Activated CD8-positive, alpha-beta memory T cell treated with anti-CD3 and anti-CD28 coated beads, Interleukin-2, amount 10 ng/mL, durations not matched to agents 7 days and 5 days (primary cell): ENCODE results near the gene CEP192. TPM values are rescaled to one million over a fixed set of nuclear protein-coding genes. Genes with fewer than 3 reads are reported as not detected.

ENCODE experiments used
- ATAC-seq: fragments of 150-1000 bp; cut with Tn5 transposase; one replicate; pipeline ENCODE4 v1.10.0; 2021; ENCODE audit warnings: moderate library complexity
- CTCF ChIA-PET: fragments of 350-600 bp; sonication (Branson Sonifier 250); formaldehyde crosslinking; loops from one replicate; lab custom pipeline; 2021; ENCODE audit warnings: antibody characterized with exemption; lab: Charles Lee
- DNase-seq: peaks from one replicate; pipeline ENCODE4 v3.0.0-alpha.2; 2020
- H3K27ac Mint-ChIP-seq: one replicate; pipeline ENCODE4 v1.8.0; 2021; ENCODE audit warnings: mild to moderate bottlenecking, mixed read lengths
- H3K27me3 Mint-ChIP-seq: one replicate; pipeline ENCODE4 v1.8.0; 2021; ENCODE audit warnings: mixed read lengths
- H3K36me3 Mint-ChIP-seq: one replicate; pipeline ENCODE4 v1.8.0; 2021; ENCODE audit warnings: mild to moderate bottlenecking, mixed read lengths
- H3K4me1 Mint-ChIP-seq: one replicate; pipeline ENCODE4 v1.8.0; 2021; ENCODE audit warnings: mixed read lengths
- H3K4me3 Mint-ChIP-seq: one replicate; pipeline ENCODE4 v1.8.0; 2021; ENCODE audit warnings: mild to moderate bottlenecking, moderate library complexity, mixed read lengths
- H3K9me3 Mint-ChIP-seq: one replicate; pipeline ENCODE4 v1.8.0; 2022; ENCODE audit warnings: low read depth, mixed read lengths
- total RNA-seq, 2 experiments: library from RNA; stranded (reverse); gene quantifications; one replicate each; pipeline ENCODE4 v1.2.3, GENCODE V29; 2021

CEP192 gene
- total RNA-seq, 2 experiments from 2014 or later = 36.6 to 57.4 TPM

GRCh38 chr18:13100942-13101658 is 109.9 kb downstream of the CEP192 start:
- Mint-ChIP-seq H3K9me3 (no peaks in the 10 kb centered on the region), H3K4me1 (peaks cover under 1% of the 10 kb centered on the region), H3K36me3 (peaks cover 74% of the 10 kb centered on the region), H3K4me3 (no peak overlapping the region), H3K27ac (no peak overlapping the region), H3K27me3 (no peaks in the 10 kb centered on the region)
- CTCF ChIA-PET = interaction anchor here (2.0 kb wide), 1 partner anchor 13 kb away, joined by 5 read pairs; no protein-coding TSS in a partner anchor
- DNase-seq = no peak
- ATAC-seq = no peak

- no peak for ATAC-seq
- no peak overlapping the region for H3K4me3 Mint-ChIP-seq
- H3K36me3 Mint-ChIP-seq = peaks cover 74% of the 10 kb centered on the region
- peaks cover 2% of the 10 kb centered on the region for H3K9me3 Mint-ChIP-seq
- no peak for DNase-seq
- H3K4me1 Mint-ChIP-seq = peaks cover 3% of the 10 kb centered on the region
- no peaks in the 10 kb centered on the region for H3K27me3 Mint-ChIP-seq
- no peak overlapping the region for H3K27ac Mint-ChIP-seq
- CTCF ChIA-PET = interaction anchor here (2.0 kb wide), 1 partner anchor 13 kb away, joined by 5 read pairs; no protein-coding TSS in a partner anchor
These were observed 110.6 kb downstream of the CEP192 start for GRCh38 chr18:13101659-13102197.

- H3K27me3 Mint-ChIP-seq = no peaks in the 10 kb centered on the region
- CTCF ChIA-PET = interaction anchor here (2.0 kb wide), 1 partner anchor 11 kb away, joined by 5 read pairs; no protein-coding TSS in a partner anchor
These were observed 112.2 kb downstream of the CEP192 start for GRCh38 chr18:13103366-13103765.

DNA sequence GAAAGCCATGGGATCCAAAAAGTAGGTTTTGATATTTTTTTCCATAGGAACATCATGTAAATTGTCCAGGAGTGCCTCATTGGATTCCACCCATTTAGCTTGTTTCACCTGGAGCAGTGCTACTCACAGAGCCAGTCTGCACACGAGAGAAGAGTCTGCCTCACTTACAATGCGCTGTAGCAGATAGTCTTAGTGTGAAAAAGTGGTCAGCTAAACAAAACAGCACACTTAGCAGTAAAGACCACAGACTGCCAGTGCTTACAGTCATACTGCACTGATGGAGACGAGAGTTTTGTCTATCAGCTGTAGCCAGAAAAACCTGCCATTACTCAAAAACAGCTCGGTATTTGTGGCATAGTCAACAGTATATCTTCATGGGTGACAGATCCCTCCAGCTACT is 113.9 kb downstream of the CEP192 start:
- CTCF ChIA-PET = interaction anchor here (1.3 kb wide), 1 partner anchor 9 kb away, joined by 3 read pairs; no protein-coding TSS in a partner anchor
- H3K4me1 Mint-ChIP-seq = peaks cover 3% of the 10 kb centered on the region
- DNase-seq (no peak), ATAC-seq (no peak)
- H3K36me3 Mint-ChIP-seq = peaks cover 85% of the 10 kb centered on the region
- peaks cover 2% of the 10 kb centered on the region for H3K9me3 Mint-ChIP-seq
- H3K27me3 Mint-ChIP-seq = no peaks in the 10 kb centered on the region
- H3K4me3 Mint-ChIP-seq = no peak overlapping the region
- no peak overlapping the region for H3K27ac Mint-ChIP-seq

More at GRCh38 chr18:13103366-13103765, 112.2 kb downstream of the CEP192 start:
- peaks cover 2% of the 10 kb centered on the region for H3K9me3 Mint-ChIP-seq
- H3K36me3 Mint-ChIP-seq = peaks cover 81% of the 10 kb centered on the region
- no peak overlapping the region for H3K27ac Mint-ChIP-seq
- DNase-seq (no peak), ATAC-seq (no peak)
- H3K4me1 Mint-ChIP-seq = peaks cover 3% of the 10 kb centered on the region
- H3K4me3 Mint-ChIP-seq = no peak overlapping the region

GRCh38 chr18:13107074-13107473 is 115.9 kb downstream of the CEP192 start:
- Mint-ChIP-seq H3K4me1 (peaks cover 3% of the 10 kb centered on the region), H3K4me3 (no peak overlapping the region), H3K36me3 (peaks cover 80% of the 10 kb centered on the region), H3K27me3 (no peaks in the 10 kb centered on the region), H3K9me3 (peaks cover 2% of the 10 kb centered on the region), H3K27ac (no peak overlapping the region)
- CTCF ChIA-PET = interaction anchor here (0.6 to 1.9 kb wide), 2 partner anchors 19 to 53 kb away, joined by 5 read pairs; no protein-coding TSS in a partner anchor
- ATAC-seq = no peak
- no peak for DNase-seq

DNA sequence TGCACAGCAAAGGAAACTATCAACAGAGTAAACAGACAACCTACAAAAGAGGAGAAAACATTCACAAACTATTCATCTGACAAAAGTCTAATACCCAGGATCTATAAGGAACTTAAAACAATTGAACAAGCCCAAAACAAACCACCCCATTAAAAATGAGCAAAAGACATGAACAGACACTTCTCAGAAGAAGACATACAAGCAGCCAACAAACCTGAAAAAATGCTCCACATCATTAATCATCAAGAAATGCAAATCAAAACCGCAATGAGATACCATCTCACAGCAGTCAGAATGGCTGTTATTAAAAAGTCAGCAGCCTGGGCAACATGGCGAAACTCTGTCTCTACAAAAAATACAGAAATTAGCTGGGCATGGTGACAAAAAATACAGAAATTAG is 117.2 kb downstream of the CEP192 start:
- Mint-ChIP-seq H3K4me1 (peaks cover 3% of the 10 kb centered on the region), H3K27ac (no peak overlapping the region), H3K27me3 (no peaks in the 10 kb centered on the region), H3K36me3 (peaks cover 69% of the 10 kb centered on the region), H3K4me3 (no peak overlapping the region), H3K9me3 (peaks cover 2% of the 10 kb centered on the region)
- DNase-seq = no peak
- CTCF ChIA-PET = interaction anchor here (1.9 to 2.0 kb wide), 2 partner anchors 51 kb away, joined by 5 to 8 read pairs; no protein-coding TSS in a partner anchor
- ATAC-seq = no peak

DNA sequence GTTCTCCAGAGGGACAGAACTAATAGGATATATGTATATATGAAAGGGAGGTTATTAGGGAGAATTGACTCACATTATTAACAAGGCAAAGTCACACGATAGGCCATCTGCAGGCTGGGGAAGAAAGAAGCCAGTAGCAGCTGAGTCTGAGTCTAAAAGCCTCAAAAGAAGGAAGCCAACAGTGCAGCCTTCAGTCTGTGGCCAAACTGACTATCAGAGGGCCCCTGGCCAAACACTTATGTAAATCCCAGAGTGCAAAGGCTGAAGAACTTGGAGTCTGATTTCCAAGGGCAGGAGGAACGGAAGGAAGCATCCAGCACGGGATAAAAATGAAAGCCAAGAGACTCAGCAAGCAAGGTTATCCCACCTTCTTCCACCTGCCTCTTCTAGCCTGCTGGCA is 119.4 kb downstream of the CEP192 start:
- DNase-seq (no peak), ATAC-seq (no peak)
- no peaks in the 10 kb centered on the region for H3K27me3 Mint-ChIP-seq
- CTCF ChIA-PET = interaction anchor here (2.0 kb wide), 1 partner anchor 49 kb away, joined by 8 read pairs; no protein-coding TSS in a partner anchor
- peaks cover 59% of the 10 kb centered on the region for H3K36me3 Mint-ChIP-seq
- H3K4me3 Mint-ChIP-seq = no peak overlapping the region
- no peak overlapping the region for H3K27ac Mint-ChIP-seq
- peaks cover 3% of the 10 kb centered on the region for H3K4me1 Mint-ChIP-seq
- H3K9me3 Mint-ChIP-seq = peaks cover 2% of the 10 kb centered on the region

DNA sequence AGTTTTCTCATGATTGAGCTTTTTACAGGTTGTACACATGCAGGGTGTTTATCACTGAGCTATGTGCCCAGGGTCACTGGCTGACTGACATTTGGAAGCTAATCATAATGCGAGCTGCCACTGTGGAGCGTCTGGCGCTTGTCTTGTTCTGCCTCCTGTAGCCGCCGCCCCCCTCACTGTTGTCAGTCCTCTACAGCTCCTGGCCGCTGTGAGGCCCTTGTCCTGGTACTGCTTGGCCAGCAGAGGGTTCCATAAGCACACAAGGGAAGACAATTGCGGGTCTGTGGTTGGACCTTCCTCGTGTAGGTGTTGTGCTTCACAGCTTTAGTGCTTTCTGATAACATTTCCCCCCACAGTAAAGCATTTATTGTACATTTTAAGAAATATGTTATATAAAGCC is 121.8 kb downstream of the CEP192 start:
- no peaks in the 10 kb centered on the region for H3K9me3 Mint-ChIP-seq
- ATAC-seq = no peak
- no peaks in the 10 kb centered on the region for H3K4me1 Mint-ChIP-seq
- no peak overlapping the region for H3K4me3 Mint-ChIP-seq
- H3K36me3 Mint-ChIP-seq = peaks cover 48% of the 10 kb centered on the region
- H3K27me3 Mint-ChIP-seq = no peaks in the 10 kb centered on the region
- H3K27ac Mint-ChIP-seq = no peak overlapping the region
- CTCF ChIA-PET = interaction anchor here (1.2 to 2.0 kb wide), 3 partner anchors 8 to 46 kb away, joined by 3 to 6 read pairs (median 3); no protein-coding TSS in a partner anchor
- no peak for DNase-seq

GRCh38 chr18:13120255-13120654 is 129.1 kb downstream of the CEP192 start:
- no peak overlapping the region for H3K27ac Mint-ChIP-seq
- H3K27me3 Mint-ChIP-seq = no peaks in the 10 kb centered on the region
- H3K9me3 Mint-ChIP-seq = no peaks in the 10 kb centered on the region
- CTCF ChIA-PET = no interaction called here
- no peak overlapping the region for H3K4me3 Mint-ChIP-seq
- DNase-seq = no peak
- H3K4me1 Mint-ChIP-seq = peaks cover 7% of the 10 kb centered on the region
- ATAC-seq = no peak
- H3K36me3 Mint-ChIP-seq = peaks cover 26% of the 10 kb centered on the region

- Mint-ChIP-seq H3K9me3 (no peaks in the 10 kb centered on the region), H3K4me1 (peaks cover 10% of the 10 kb centered on the region), H3K4me3 (no peak overlapping the region), H3K27ac (no peak overlapping the region), H3K27me3 (no peaks in the 10 kb centered on the region), H3K36me3 (peaks cover 20% of the 10 kb centered on the region)
- CTCF ChIA-PET = no interaction called here
- no peak for ATAC-seq
- DNase-seq = no peak
These were observed 129.8 kb downstream of the CEP192 start for GRCh38 chr18:13120983-13121441.

DNA sequence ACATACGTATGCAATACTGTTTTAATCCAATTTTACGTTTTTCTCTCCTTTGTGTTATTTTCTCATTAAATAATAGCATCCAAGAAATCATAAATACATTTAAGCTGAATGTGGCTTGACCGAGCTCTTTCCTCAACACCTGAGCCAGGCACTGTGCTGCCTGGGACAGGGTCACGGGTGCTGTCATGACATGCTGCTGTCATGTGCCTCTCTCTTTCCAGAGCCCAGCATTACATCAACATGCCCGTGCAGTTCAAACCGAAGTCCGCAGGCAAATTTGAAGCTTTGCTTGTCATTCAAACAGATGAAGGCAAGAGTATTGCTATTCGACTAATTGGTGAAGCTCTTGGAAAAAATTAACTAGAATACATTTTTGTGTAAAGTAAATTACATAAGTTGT is 133.2 kb downstream of the CEP192 start:
- H3K36me3 Mint-ChIP-seq = peaks cover 5% of the 10 kb centered on the region
- no peak for DNase-seq
- CTCF ChIA-PET = interaction anchor here (0.7 to 1.8 kb wide), 5 partner anchors 11 to 124 kb away, joined by 3 to 6 read pairs (median 3); no protein-coding TSS in a partner anchor
- peaks cover 10% of the 10 kb centered on the region for H3K4me1 Mint-ChIP-seq
- no peak overlapping the region for H3K27ac Mint-ChIP-seq
- no peaks in the 10 kb centered on the region for H3K27me3 Mint-ChIP-seq
- ATAC-seq = no peak
- no peak overlapping the region for H3K4me3 Mint-ChIP-seq
- H3K9me3 Mint-ChIP-seq = no peaks in the 10 kb centered on the region

- Mint-ChIP-seq H3K4me3 (no peak overlapping the region), H3K36me3 (peaks cover 5% of the 10 kb centered on the region), H3K4me1 (peaks cover 13% of the 10 kb centered on the region), H3K27ac (no peak overlapping the region), H3K9me3 (no peaks in the 10 kb centered on the region), H3K27me3 (no peaks in the 10 kb centered on the region)
- CTCF ChIA-PET = interaction anchor here (0.9 to 1.8 kb wide), 5 partner anchors 12 to 124 kb away, joined by 3 to 6 read pairs (median 3); no protein-coding TSS in a partner anchor
- no peak for DNase-seq
- no peak for ATAC-seq
These were observed 134.0 kb downstream of the CEP192 start for GRCh38 chr18:13125191-13125590.

DNA sequence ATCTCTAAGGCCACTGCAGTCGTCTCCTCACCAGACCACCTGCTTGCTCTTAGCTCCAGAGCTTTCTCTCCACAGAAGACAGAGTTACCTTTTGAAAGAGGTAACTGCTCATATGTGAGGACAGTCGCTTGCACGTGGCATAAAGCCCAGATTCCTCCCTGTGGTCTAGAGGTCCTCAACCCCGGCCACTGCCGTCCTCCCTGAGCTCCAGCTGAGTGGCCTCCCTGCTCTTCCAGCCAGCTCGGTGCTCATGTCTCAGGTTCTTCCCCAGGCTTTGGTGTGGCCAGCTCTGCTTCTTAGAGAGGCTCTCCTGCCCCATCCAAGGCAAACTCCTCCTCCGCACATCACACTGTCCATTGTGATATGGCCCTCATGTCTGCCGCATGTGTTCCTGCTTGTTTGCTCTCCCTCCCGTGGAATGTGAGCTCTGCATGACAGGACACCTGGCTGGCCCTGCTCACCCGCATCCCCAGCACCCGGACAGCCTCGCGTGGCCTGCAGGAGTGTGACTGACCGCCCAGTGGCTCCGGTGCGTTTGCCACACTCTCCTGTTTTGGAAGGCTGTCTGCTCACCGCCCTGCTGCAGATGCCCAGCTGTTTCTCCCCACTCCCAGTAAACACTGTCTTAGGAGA is 135.9 kb downstream of the CEP192 start:
- H3K36me3 Mint-ChIP-seq = peaks cover 6% of the 10 kb centered on the region

More for the DNA sequence above, 135.9 kb downstream of the CEP192 start:
- Mint-ChIP-seq H3K4me3 (no peak overlapping the region), H3K4me1 (peaks cover 13% of the 10 kb centered on the region), H3K27me3 (no peaks in the 10 kb centered on the region), H3K9me3 (no peaks in the 10 kb centered on the region), H3K27ac (no peak overlapping the region)
- ATAC-seq (no peak), DNase-seq (no peak)
- CTCF ChIA-PET = no interaction called here
